Measurements from ENCODE around the gene NOP9. TPM values are rescaled to one million over a fixed set of nuclear protein-coding genes. Genes with fewer than 3 reads are reported as not detected.

NOP9 gene
- total RNA-seq, 4 donors from 2014 or later, result 16.6 to 29.2 (median 21.6) TPM

- peaks cover 0 to 9% (median 2%) of the 10 kb centered on the region in 4 donors for H3K4me1 ChIP-seq
- intact Hi-C loops (cut with DNase I), result no loop called here
- no peak overlapping the region for H3K4me3 ChIP-seq
- no peak for DNase-seq (ENCODE audit: extremely low spot score)
- TF ChIP-seq EP300 (IDR thresholded peaks at IDR 0.05) (no peak), CTCF (IDR thresholded peaks at IDR 0.05) (no peak)
- no peaks in the 10 kb centered on the region for H3K27me3 ChIP-seq
- H3K36me3 ChIP-seq, result peaks cover 0 to 26% (median 0%) of the 10 kb centered on the region in 4 donors
- WGBS, result 76% methylated on average over 4 of the region's 4 CpGs
- H3K27ac ChIP-seq (replicated peaks in 1 of 4), result no peak overlapping the region
- H3K9me3 ChIP-seq, result no peaks in the 10 kb centered on the region
Measured at GRCh38 chr14:24256960-24257359, 42.7 kb upstream of the NOP9 start.

GRCh38 chr14:24258119-24258518 is 41.5 kb upstream of the NOP9 start:
- H3K36me3 ChIP-seq, result peaks cover 0 to 21% (median 0%) of the 10 kb centered on the region in 4 donors
- H3K4me1 ChIP-seq, result peaks cover 0 to 9% (median 2%) of the 10 kb centered on the region in 4 donors
- intact Hi-C loops (cut with DNase I), result no loop called here
- H3K27ac ChIP-seq (replicated peaks in 1 of 4), result no peak overlapping the region
- H3K4me3 ChIP-seq, result no peak overlapping the region
- no peak for TF ChIP-seq CTCF (IDR thresholded peaks at IDR 0.05)
- TF ChIP-seq POLR2A (IDR thresholded peaks at IDR 0.05; ENCODE audit: low read depth), result no peak
- TF ChIP-seq EP300 (IDR thresholded peaks at IDR 0.05), result no peak
- no peak for TF ChIP-seq POLR2AphosphoS5 (IDR thresholded peaks at IDR 0.05)
- no peak for DNase-seq (ENCODE audit: extremely low spot score)
- H3K27me3 ChIP-seq, result no peaks in the 10 kb centered on the region
- no peaks in the 10 kb centered on the region for H3K9me3 ChIP-seq
- 85% methylated on average over 9 of the region's 9 CpGs for WGBS

GRCh38 chr14:24258548-24259265 is 40.9 kb upstream of the NOP9 start:
- 90% methylated on average over 15 of the region's 18 CpGs for WGBS
- DNase-seq (ENCODE audit: extremely low spot score), result no peak
- Histone ChIP-seq H3K9me3 (no peaks in the 10 kb centered on the region), H3K27ac (replicated peaks in 1 of 4) (no peak overlapping the region), H3K36me3 (peaks cover 0 to 18% (median 0%) of the 10 kb centered on the region in 4 donors), H3K4me1 (peaks cover 0 to 9% (median 2%) of the 10 kb centered on the region in 4 donors), H3K4me3 (no peak overlapping the region), H3K27me3 (no peaks in the 10 kb centered on the region)
- TF ChIP-seq POLR2A (IDR thresholded peaks at IDR 0.05; ENCODE audit: low read depth) (no peak), POLR2AphosphoS5 (IDR thresholded peaks at IDR 0.05) (no peak), EP300 (IDR thresholded peaks at IDR 0.05) (no peak), CTCF (IDR thresholded peaks at IDR 0.05) (no peak)
- intact Hi-C loops (cut with DNase I), result no loop called here

- Histone ChIP-seq H3K9me3 (no peaks in the 10 kb centered on the region), H3K36me3 (peaks cover 0 to 20% (median 2%) of the 10 kb centered on the region in 4 donors), H3K27me3 (no peaks in the 10 kb centered on the region), H3K4me3 (no peak overlapping the region), H3K27ac (replicated peaks in 1 of 4) (no peak overlapping the region), H3K4me1 (peaks cover 0 to 9% (median 2%) of the 10 kb centered on the region in 4 donors)
- TF ChIP-seq EP300 (IDR thresholded peaks at IDR 0.05), result no peak
- no peak for TF ChIP-seq CTCF (IDR thresholded peaks at IDR 0.05)
- no peak for TF ChIP-seq POLR2A (IDR thresholded peaks at IDR 0.05; ENCODE audit: low read depth)
- no peak for TF ChIP-seq POLR2AphosphoS5 (IDR thresholded peaks at IDR 0.05)
- no peak for DNase-seq (ENCODE audit: extremely low spot score)
- 72% methylated on average over 16 of the region's 16 CpGs for WGBS
- intact Hi-C loops (cut with DNase I), result no loop called here
Measured at GRCh38 chr14:24259282-24260025, 40.2 kb upstream of the NOP9 start.

Measured in esophagus muscularis mucosa (tissue), 4 donors.